Activated T-cell treated with anti-CD3 and anti-CD28 coated beads for 1 hour (primary cell): ENCODE measurements around the gene ZNF519.

Experiments used
- DNase-seq: peaks from one replicate; pipeline ENCODE4 v3.0.0-alpha.2; 2020; ENCODE audit warnings: low read depth

Gene ZNF519

GRCh38 chr18:14097761-14098160 is 34.5 kb downstream of the ZNF519 start:
- no peak for DNase-seq

- no peak for DNase-seq
These were observed 38.8 kb downstream of the ZNF519 start for GRCh38 chr18:14093307-14093915.

GRCh38 chr18:14092625-14093306 is 39.5 kb downstream of the ZNF519 start:
- DNase-seq, result no peak

- no peak for DNase-seq
These were observed 42.5 kb downstream of the ZNF519 start for GRCh38 chr18:14089781-14090180.

- no peak for DNase-seq
These were observed 43.0 kb downstream of the ZNF519 start for GRCh38 chr18:14089191-14089590.

- DNase-seq, result no peak
These were observed 45.6 kb downstream of the ZNF519 start for GRCh38 chr18:14086458-14087231.

- no peak for DNase-seq
These were observed 46.3 kb downstream of the ZNF519 start for GRCh38 chr18:14085770-14086457.

- DNase-seq, result no peak
These were observed 57.0 kb downstream of the ZNF519 start for GRCh38 chr18:14075196-14075595.

- DNase-seq, result no peak
These were observed 58.0 kb downstream of the ZNF519 start for GRCh38 chr18:14074187-14074586.

- no peak for DNase-seq
These were observed 78.6 kb downstream of the ZNF519 start for GRCh38 chr18:14053661-14054060.
